Epithelial cell of prostate (primary cell): Measurements from ENCODE around the gene RTN4RL1.
A peak's percentile ranks its signal among the peaks of the same experiment; 100 is the strongest.

Experiments used
- DNase-seq: peaks from one replicate; pipeline ENCODE4 v3.0.0-alpha.2; 2011; ENCODE audit warnings: low read depth, low spot score
- H3K27ac ChIP-seq: fragments of 450-650 bp; 2 replicates; pipeline ENCODE4 v1.5.1; 2017; ENCODE audit warnings: mild to moderate bottlenecking

The RTN4RL1 gene

DNA sequence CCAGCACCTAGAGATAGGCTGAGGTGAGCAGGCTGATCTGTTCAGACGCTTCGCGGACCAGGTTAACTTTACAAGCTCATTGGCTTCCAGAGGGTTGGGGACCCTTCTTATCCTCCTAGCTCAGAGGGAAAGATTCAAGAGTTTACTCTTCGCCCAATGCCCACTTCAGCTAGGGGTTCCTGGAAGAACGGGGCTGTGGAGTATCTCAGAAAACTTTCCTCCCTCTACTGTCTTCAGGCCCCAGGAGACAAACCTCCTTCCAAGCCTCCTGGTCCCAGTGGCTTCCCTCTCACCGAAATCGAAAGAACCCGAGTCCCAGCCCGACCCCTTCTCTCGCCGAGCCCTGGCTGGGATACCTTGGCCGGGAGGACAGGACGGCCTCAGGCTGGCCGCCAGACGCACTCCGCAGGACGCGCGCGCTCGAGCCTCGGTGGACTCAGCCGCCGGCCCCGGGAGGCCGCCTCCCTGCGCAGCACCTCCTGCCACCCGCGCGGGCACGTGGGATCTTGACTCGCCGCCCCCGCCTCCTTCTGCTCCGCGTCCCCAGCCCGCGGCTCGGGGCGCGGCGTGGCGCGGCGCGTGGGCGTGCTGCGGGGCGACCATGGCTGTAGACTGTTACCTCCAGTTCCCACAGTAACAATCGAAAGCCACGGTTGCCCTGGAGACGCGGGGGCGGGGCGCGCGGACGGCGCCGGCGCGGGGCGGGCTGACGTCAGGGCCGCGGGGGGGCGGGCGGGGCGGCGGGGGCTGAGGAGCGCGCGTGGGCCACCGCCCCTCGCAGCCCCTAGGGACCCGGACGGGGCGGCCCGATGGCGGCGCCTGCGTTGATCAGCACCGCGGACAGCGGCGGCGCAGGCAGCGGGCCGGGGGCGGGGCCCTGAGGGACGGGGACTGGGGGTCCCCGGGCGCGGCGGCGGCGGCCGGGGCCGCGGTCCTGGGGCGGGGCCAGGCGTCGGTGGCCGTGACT lies 24.5 kb upstream of the RTN4RL1 start:
- DNase-seq, result no peak
- peak overlapping the region; percentile 27 for H3K27ac ChIP-seq

GRCh38 chr17:2048805-2049204 lies 23.7 kb upstream of the RTN4RL1 start:
- DNase-seq, result no peak
- no peak overlapping the region for H3K27ac ChIP-seq

DNA sequence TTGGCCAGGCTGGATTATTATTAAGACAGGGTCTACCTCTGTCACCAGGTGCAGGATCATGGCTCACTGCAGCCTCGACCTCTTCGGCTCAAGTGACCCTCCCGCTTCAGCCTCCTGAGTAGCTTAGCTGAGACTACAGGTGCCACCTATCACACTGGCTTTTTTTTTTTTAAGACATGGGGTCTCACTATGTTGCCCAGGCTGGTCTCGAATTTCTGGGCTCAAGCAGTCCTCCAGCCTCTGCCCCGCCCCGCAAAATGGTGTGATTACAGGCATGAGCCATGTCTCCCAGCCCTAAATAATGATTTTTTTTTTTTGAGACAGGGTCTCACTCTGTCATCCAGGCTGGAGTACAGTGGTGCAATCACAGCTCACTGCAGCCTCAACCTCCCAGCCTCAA lies 22.5 kb upstream of the RTN4RL1 start:
- no peak for DNase-seq
- no peak overlapping the region for H3K27ac ChIP-seq

GRCh38 chr17:2044263-2044894 lies 19.2 kb upstream of the RTN4RL1 start:
- peak overlapping the region; percentile 78 for H3K27ac ChIP-seq

GRCh38 chr17:2043785-2044184 lies 18.7 kb upstream of the RTN4RL1 start:
- peak overlapping the region; percentile 78 for H3K27ac ChIP-seq
- peak; percentile 40 for DNase-seq

More at GRCh38 chr17:2044263-2044894, 19.2 kb upstream of the RTN4RL1 start:
- DNase-seq, result no peak

DNA sequence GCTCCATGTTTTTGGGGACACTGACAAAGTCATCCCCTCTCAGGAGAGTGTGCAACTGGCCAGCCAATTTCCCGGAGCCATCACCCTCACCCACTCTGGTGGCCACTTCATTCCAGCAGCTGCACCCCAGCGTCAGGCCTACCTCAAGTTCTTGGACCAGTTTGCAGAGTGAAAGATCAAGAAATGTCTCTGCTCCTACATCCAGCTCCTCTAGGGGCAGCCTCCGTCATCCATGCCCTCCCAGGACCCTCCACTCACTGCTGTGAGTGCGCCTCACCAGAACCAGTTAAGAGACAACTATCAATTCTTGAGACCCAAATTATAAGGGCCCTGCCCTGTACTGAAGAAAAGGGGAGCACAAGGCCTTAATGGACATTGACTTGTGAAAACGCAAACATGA lies 17.8 kb upstream of the RTN4RL1 start:
- no peak for DNase-seq
- peak overlapping the region; percentile 78 for H3K27ac ChIP-seq

- DNase-seq, result no peak
- peak overlapping the region; percentile 78 for H3K27ac ChIP-seq
Measured at GRCh38 chr17:2042390-2042847, 17.3 kb upstream of the RTN4RL1 start.

- peak; percentile 51 for DNase-seq
- peak within 1 kb of the TSS; percentile 78 for H3K27ac ChIP-seq
Measured at GRCh38 chr17:2041561-2042389, 16.6 kb upstream of the RTN4RL1 start, which contains the start of gene OVCA2. OVCA2 (plus strand) TSS chr17:2042022; CDS start chr17:2042048, 26 bp downstream.

- no peak for DNase-seq
Measured at GRCh38 chr17:2040942-2041560, 15.9 kb upstream of the RTN4RL1 start.

GRCh38 chr17:2040219-2040827 lies 15.2 kb upstream of the RTN4RL1 start:
- no peak overlapping the region for H3K27ac ChIP-seq
- DNase-seq, result no peak

More at GRCh38 chr17:2040942-2041560, 15.9 kb upstream of the RTN4RL1 start:
- no peak overlapping the region for H3K27ac ChIP-seq

- no peak for DNase-seq
Measured at GRCh38 chr17:2037155-2037554, 12.0 kb upstream of the RTN4RL1 start.

DNA sequence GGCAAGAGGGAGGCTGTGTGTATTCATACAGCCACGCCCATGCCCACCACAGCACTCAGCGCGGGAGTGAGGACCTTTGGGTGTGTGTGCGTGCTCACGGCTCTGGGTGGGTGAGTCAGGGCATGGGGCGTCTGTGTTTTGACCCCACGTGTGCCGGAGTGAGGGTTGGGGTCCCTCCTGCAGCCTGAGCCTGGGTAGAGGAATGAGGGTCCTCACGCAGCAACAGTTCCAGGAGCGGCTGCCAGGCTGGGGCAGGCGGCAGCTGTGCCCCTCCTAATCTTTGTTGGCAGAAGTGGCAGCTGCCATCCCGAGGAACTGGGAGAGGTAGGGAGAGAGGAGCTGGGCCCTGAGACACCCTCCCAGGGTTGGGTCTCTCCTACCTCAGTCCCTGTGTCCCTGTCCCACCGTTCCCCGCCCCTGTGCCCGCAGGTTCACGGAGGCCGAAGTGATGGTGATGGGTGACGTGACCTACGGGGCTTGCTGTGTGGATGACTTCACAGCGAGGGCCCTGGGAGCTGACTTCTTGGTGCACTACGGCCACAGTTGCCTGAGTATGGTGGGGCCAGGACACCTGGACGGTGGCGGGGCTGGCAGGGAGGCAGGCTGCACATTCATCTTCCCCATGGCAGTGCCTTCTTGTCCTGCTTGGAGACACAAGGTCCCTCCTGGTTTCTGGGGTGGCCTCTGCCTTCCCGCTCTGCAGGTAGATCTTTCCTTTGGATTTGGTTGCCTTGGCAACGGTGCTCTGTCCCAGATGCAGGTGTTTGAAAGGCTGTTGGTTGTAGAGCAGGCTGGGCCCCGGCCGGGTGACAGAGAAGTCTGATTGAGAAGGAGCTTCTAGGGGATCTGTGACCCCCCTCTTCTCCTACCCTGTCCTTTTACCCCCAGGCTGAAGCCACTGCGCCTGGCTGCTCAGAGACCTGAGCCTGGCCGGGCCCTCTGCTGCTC lies 10.7 kb upstream of the RTN4RL1 start:
- no peak overlapping the region for H3K27ac ChIP-seq
- DNase-seq, result no peak

More at GRCh38 chr17:2037155-2037554, 12.0 kb upstream of the RTN4RL1 start:
- no peak overlapping the region for H3K27ac ChIP-seq

- H3K27ac ChIP-seq, result no peak overlapping the region
Measured at GRCh38 chr17:2034806-2035540, 9.8 kb upstream of the RTN4RL1 start.

DNA sequence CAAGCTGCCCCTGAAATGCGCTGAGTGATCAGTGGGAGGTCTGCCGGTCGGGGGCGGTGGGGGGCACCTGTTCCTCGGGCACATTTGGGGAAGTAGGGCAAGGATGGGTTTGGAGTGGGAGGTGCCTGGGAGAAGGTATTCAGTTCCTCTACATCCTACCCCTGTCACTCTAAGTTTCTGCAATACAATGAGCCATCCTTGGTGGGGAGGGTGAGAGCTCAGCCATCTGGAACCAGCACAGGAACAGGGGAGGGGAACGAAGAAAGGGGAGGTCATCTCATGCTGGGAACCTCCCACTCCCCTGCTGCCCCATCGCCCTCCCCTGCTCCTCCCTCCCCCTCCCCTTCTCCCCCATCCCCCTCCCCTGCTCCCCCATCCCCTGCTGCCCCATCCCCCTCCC lies 9.0 kb upstream of the RTN4RL1 start:
- H3K27ac ChIP-seq, result no peak overlapping the region
- no peak for DNase-seq

More at GRCh38 chr17:2034806-2035540, 9.8 kb upstream of the RTN4RL1 start:
- no peak for DNase-seq

- no peak overlapping the region for H3K27ac ChIP-seq
Measured at GRCh38 chr17:2033153-2033552, 8.0 kb upstream of the RTN4RL1 start.

DNA sequence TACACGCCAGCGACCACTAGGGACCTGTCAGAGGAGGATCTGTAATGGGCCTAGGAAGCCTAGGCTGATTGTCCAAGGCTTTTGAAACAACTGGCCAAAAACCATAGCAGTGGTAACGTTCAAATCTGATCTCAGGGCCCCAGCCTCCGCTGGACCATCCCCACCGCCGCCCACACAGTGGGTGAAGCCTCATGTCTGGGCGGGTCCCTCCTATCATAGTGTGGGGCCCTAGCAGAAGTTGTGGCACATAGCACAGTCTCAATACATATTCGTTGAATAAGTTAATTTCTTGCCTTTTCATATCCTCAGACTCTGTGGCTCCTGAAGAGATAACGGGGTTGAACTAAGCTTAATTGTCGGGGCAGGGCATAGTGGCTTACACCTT lies 5.6 kb upstream of the RTN4RL1 start:
- DNase-seq, result no peak
- H3K27ac ChIP-seq, result no peak overlapping the region

More at GRCh38 chr17:2033153-2033552, 8.0 kb upstream of the RTN4RL1 start:
- no peak for DNase-seq

DNA sequence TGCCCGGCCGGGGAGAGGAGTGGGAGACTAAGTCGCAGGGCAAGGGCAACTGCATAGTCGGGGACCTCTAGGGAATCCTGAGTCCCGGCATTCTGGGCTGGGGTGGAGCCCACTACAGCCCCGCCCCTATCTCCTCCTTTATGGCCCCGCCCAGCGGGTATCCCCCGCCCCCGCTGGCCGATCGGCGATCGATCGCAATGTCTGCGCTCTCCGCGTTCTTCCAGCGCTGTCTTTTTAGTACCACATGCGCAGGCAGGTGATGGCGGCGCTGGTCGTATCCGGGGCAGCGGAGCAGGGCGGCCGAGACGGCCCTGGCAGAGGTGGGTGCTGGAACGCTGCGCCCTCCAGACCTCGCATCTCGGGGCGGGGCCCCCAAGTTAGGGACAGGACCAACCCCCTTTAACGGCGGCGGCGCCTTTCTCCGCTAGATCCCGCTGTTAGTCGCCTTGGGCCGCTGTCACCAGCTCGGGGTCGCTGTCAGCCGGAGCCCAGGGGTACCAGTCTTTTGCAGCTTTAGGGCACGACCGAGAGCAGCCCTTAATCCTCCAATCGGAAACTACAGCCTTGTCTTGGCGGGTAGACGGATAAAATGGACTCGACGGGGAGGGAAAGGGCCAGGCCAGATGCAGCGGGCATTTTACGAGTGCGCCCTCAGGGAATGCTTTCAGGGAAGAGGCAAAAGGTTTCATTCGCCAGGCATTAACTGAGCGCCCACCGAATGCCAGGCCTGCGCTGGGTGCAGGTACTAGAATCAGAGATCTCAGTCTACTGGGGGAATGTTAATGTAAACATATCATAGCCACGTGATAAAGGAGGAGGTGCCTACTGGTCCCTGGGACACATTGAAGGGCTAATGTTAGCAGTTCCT lies 5.0 kb upstream of the RTN4RL1 start, which contains the start of gene DPH1:
TSS of gene DPH1 (plus strand) at position 243 of the 868 bp plus-strand sequence. CDS start at position 260, 17 bp downstream.
- peak; percentile 40 for DNase-seq
- H3K27ac ChIP-seq, result no peak within 1 kb of the TSS
